Measurements from ENCODE around the gene USP48.

GRCh38 chr1:21707891-21708290 is 75.1 kb downstream of the USP48 start:
- TF ChIP-seq SNRNP70 (IDR thresholded peaks at IDR 0.05; ENCODE audit: low read depth, low read length): no peak
- no peak for TF ChIP-seq TAF1 (CRISPR knock-in tag; IDR thresholded peaks at IDR 0.05)
- no peak for TF ChIP-seq GABPA (IDR thresholded peaks at IDR 0.05; ENCODE audit: low read depth, low read length)
- TF ChIP-seq GABPA (CRISPR knock-in tag; IDR thresholded peaks at IDR 0.05; ENCODE audit: low read depth): no peak
- TF ChIP-seq KLF11 (CRISPR knock-in tag; IDR thresholded peaks at IDR 0.05): no peak
- TF ChIP-seq ZBTB8A (CRISPR knock-in tag; IDR thresholded peaks at IDR 0.05; ENCODE audit: borderline replicate concordance, low read depth): no peak
- TF ChIP-seq POLR2A (IDR thresholded peaks at IDR 0.05; ENCODE audit: insufficient read depth in 1 of 2, low read depth in 2 of 2, low read length in 2 of 2): no peak
- TF ChIP-seq ZNF414 (CRISPR knock-in tag; IDR thresholded peaks at IDR 0.05): no peak
- no peak for TF ChIP-seq CTCF (CRISPR knock-in tag; IDR thresholded peaks at IDR 0.05)
- TF ChIP-seq EP300 (IDR thresholded peaks at IDR 0.05; ENCODE audit: low read depth in 2 of 2, low read length in 2 of 2): no peak
- no peak for TF ChIP-seq EP300 (CRISPR knock-in tag; IDR thresholded peaks at IDR 0.05; ENCODE audit: borderline replicate concordance)
- no peak for TF ChIP-seq NR2C2 (CRISPR knock-in tag; IDR thresholded peaks at IDR 0.05; ENCODE audit: borderline replicate concordance)
- no peak for TF ChIP-seq ZNF614 (CRISPR knock-in tag; IDR thresholded peaks at IDR 0.05; ENCODE audit: borderline replicate concordance)
- TF ChIP-seq ATF7 (IDR thresholded peaks at IDR 0.05): no peak
- no peak for TF ChIP-seq ATF7 (CRISPR knock-in tag; IDR thresholded peaks at IDR 0.05)
- no peak for TF ChIP-seq PATZ1 (CRISPR knock-in tag; IDR thresholded peaks at IDR 0.05)
